Cardiac fibroblast (primary cell): ENCODE data around the gene NXN.
"Not testable (repeated sequence)": the region's sequence is repeated elsewhere in the genome, so short reads cannot be mapped to it uniquely, and the experiment has no call there.

Source experiments
- DNase-seq, 2 donors: peaks; one replicate each; pipeline versions ENCODE4 v3.0.0 to v3.0.0-alpha.2; 2010; ENCODE audit warnings: low read depth in 2 of 2
- H3K4me3 ChIP-seq, 2 donors: replicated peaks in 1 of 2; 1 replicate in 1 of 2; 2 replicates in 1 of 2; pipeline ENCODE4 v1.5.1; 2011; ENCODE audit warnings: low read depth in 2 of 2, low read length in 2 of 2, mild to moderate bottlenecking in 2 of 2, moderate library complexity in 1 of 2
- TF ChIP-seq, protein P1 (sequence below): IDR thresholded peaks from one replicate; pipeline ENCODE4 v1.5.1; 2011; ENCODE audit warnings: low read depth, mild to moderate bottlenecking, low read length, inconsistent platforms

Gene NXN

DNA sequence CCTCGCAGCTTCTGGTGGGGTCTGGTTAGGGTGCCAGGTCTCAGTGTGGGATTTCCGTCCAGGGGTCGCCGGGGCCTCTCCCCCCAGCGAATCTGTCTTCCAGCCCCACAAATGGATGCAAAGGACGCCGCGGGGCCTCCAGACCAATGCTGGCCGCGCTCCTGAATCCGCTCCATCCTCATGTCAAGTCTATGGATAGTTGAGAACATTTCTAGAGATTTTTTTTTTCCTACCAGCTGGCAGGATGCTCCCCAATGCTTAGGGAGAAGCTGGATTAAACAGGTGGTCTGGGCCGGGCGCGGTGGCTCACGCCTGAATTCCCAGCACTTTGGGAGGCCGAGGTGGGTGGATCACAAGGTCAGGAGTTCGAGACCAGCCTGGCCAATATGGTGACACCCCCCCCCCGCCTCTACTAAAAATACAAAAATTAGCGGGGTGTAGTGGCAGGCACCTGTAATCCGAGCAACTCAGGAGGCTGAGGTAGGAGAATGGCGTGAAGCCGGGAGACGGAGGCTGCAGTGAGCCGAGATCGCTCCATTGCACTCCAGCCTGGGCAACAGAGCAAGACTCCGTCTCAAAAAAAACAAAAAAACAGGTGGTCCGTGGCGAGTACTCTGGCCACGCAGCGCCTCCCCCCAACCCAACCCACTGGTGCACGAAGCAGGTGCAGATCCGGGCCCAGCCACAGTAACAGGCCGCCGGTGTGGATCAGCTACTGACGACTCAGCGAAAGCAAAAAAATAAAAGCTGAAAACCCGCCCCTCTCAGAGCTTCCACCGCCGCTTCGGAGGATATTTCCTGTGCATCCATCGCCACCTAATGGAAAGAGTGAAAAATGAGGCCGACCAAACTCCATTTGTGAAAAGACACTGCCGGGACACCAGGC is 1.1 kb upstream of the NXN start:
- TF ChIP-seq, protein P1, sequence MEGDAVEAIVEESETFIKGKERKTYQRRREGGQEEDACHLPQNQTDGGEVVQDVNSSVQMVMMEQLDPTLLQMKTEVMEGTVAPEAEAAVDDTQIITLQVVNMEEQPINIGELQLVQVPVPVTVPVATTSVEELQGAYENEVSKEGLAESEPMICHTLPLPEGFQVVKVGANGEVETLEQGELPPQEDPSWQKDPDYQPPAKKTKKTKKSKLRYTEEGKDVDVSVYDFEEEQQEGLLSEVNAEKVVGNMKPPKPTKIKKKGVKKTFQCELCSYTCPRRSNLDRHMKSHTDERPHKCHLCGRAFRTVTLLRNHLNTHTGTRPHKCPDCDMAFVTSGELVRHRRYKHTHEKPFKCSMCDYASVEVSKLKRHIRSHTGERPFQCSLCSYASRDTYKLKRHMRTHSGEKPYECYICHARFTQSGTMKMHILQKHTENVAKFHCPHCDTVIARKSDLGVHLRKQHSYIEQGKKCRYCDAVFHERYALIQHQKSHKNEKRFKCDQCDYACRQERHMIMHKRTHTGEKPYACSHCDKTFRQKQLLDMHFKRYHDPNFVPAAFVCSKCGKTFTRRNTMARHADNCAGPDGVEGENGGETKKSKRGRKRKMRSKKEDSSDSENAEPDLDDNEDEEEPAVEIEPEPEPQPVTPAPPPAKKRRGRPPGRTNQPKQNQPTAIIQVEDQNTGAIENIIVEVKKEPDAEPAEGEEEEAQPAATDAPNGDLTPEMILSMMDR = peak; percentile 74
- peak; percentile 90 to 91 for DNase-seq
- peak overlapping the region; percentile 47 to 56 for H3K4me3 ChIP-seq

DNA sequence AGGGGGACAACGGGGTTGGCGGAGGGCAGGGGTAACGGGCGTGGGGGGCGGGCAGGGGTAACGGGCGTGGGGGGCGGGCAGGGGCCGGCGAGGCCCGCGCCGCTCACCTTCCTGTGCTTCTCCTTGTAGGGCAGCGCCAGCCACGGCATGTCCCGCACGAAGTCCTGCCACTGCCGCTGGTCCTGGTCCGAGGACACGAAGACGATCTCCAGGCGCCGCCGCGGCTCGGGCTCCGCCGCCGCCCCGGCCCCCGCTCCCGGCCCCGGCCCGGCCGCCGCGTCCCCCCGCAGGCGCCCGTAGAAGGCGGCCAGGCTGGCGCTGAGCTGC is 401 bp downstream of the NXN start:
- no peak for DNase-seq
- H3K4me3 ChIP-seq = peak overlapping the region; percentile 50 to 57
- TF ChIP-seq, protein P1 = no peak

DNA sequence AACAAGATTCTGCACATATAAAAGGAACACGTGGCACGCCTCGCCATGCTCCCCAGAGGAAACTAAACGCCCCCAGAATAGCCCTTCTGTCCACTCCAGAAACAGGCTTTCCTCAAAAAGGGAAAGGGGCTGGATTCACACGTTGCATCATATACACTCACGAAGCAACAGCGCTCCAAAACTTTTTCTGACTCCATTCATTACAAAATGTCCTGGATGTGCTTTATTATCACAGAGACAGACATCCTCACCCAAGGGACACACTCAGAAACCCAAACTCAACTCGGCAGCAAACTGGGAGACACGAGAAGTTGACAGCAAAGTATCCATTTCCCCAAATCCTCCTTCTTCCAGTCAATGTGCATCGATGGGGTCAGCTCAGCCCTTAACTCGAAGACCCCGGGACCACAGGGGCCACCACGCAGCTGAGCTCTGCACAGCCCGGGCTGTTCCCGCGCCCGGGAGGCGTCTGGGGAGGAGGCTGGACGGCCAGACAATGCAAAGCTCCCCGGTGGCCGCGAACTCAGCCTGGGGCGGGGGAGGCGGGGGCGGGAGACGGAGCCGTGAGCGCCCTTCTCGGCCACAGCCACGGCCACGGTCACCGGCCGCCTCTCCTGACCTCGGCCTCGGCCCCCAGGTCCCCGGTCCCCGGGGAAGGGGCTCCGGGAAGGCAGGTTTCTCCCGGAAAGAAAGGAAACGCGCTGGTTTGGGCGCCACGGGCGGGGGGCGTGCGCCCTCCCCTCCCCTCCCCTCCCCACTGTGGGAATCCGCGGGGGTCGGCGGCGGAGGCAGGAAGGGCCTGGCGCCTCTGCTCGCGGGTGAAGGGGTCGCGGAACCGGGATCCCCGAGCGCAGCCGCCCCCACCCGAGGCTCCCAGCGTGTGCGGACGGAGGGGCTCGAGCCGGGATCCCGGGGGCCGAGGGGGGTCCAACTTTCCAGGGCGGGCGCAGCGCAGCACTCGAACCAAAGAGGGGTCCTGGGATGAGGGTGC is 1.2 kb downstream of the NXN start:
- DNase-seq = peak in 1 of 2 donors; percentile 34
- TF ChIP-seq, protein P1 = no peak
- H3K4me3 ChIP-seq = peak overlapping the region; percentile 30 to 57

DNA sequence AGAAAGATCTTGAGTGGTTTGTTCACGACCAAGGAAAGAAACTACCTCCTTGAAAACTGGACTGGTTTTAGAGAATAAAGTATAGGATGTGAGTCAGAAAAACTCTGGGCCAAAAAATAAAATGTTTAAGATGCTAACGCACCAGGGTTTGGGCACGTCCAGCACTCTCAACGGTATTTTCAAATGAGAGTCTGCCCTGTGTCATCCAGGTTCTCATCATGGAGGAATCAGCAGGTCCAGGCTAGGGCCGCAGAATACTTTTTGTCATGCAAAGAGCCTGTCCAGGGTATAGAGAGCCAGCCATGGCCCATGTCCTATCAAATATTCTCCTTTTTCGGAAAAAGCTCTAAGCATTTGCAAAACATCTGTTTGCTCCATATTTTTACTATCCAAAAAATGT is 2.4 kb downstream of the NXN start:
- H3K4me3 ChIP-seq = no peak overlapping the region
- TF ChIP-seq, protein P1 = no peak
- no peak for DNase-seq

DNA sequence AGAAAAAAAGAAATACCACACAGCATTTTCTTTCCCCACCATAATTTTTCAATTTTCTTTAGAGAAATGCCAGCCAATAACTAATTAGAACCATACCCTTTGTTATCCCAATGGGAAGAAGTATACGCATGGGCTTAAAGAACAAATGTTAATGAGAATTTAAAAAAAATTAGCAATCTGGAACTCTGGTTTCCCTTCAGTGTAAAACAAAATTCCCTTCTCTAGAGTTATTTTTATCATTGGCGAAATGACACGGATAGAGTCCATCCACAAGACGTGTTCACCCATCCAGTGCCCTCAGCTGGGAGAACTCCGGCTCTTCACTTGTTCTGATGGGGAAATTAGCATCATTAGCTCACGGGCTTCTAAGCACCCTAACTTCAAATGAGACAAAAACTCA is 3.3 kb downstream of the NXN start:
- no peak for DNase-seq
- TF ChIP-seq, protein P1 = no peak
- H3K4me3 ChIP-seq = no peak overlapping the region

DNA sequence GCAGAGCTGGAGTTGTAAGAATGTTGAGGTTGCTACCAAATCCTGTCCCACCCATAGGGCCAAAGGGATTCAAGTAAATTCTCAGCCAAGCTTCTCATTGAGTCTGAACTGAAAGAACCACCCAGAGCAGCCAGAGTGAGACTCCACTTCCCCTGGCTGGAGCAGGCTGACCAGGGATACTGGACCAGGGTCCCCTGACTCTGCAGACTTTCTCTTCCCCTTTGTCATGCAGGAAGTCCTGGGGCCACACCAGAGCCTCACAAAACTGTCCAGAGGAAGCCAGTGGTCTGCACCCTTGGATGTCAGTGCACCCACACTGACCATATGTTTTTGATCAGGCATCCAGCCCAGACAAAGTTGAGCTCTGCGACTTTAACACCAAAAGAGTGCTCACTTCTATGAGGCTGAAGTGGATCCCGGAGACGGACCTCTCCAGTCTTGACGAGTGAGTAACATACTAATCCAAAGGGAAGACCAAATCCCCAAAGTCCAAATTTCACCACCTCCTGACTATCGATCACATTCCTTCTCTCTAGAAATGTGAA is 4.1 kb downstream of the NXN start:
- H3K4me3 ChIP-seq = no peak overlapping the region
- DNase-seq = no peak
- TF ChIP-seq, protein P1 = no peak

DNA sequence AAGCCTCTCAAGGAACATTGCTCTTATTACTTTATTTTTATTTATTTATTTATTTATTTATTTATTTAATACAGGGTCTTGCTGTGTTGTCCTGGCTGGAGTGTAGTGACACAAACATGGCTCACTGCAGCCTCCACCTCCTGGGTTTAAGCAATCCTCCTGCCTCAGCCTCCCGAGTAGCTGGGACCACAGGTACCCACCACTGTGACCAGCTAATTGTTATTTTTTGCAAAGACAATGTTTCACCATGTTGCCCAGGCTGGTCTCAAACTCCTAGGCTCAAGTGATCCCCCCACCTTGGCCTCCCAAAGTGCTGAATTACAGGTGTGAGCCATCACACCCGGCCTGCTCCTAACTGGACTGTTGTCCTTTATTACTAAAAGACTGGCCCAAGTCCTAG is 4.8 kb downstream of the NXN start:
- DNase-seq, H3K4me3 ChIP-seq: not testable (repeated sequence)
